Neural progenitor cell (in vitro differentiated cells): ENCODE results near the gene CREG1. TPM values are rescaled to one million over a fixed set of nuclear protein-coding genes. Genes with fewer than 3 reads are reported as not detected.

Experiments
- DNase-seq: peaks from one replicate; pipeline ENCODE4 v3.0.0-alpha.2; 2016; ENCODE audit warnings: low spot score
- H2AFZ ChIP-seq: fragments of 200-600 bp; sonication (generic); replicated peaks from 2 replicates; pipeline ENCODE4 v1.6.1; 2016; ENCODE audit warnings: antibody characterized with exemption
- H3F3A ChIP-seq: fragments of 200-600 bp; sonication (generic); 2 replicates; pipeline ENCODE4 v1.6.1; 2016; ENCODE audit warnings: antibody characterized with exemption, low read depth
- H3K27ac ChIP-seq: fragments of 200-600 bp; sonication (generic); 2 replicates; pipeline ENCODE4 v1.5.1; 2016; ENCODE audit warnings: mild to moderate bottlenecking
- H3K27me3 ChIP-seq: fragments of 200-600 bp; sonication (generic); 2 replicates; pipeline ENCODE4 v1.6.1; 2016; ENCODE audit warnings: mild to moderate bottlenecking, moderate library complexity
- H3K36me3 ChIP-seq: fragments of 200-600 bp; sonication (generic); 2 replicates; pipeline ENCODE4 v1.5.1; 2016
- H3K4me1 ChIP-seq: fragments of 200-600 bp; sonication (generic); 2 replicates; pipeline ENCODE4 v1.6.1; 2016; ENCODE audit warnings: mixed run types
- H3K4me2 ChIP-seq: fragments of 200-600 bp; sonication (generic); 2 replicates; pipeline ENCODE4 v1.6.1; 2016
- H3K4me3 ChIP-seq: fragments of 200-600 bp; sonication (generic); 2 replicates; pipeline ENCODE4 v1.5.1; 2016
- H3K79me2 ChIP-seq: fragments of 200-600 bp; sonication (generic); 2 replicates; pipeline ENCODE4 v1.6.1; 2016; ENCODE audit warnings: low read depth
- H3K9ac ChIP-seq: fragments of 200-600 bp; sonication (generic); 2 replicates; pipeline ENCODE4 v1.6.1; 2016
- H3K9me3 ChIP-seq: fragments of 200-600 bp; sonication (generic); 2 replicates; pipeline ENCODE4 v1.5.1; 2016; ENCODE audit warnings: low read depth
- H4K20me1 ChIP-seq: fragments of 200-600 bp; sonication (generic); 2 replicates; pipeline ENCODE4 v1.6.1; 2016; ENCODE audit warnings: low read depth
- H3K27ac Mint-ChIP-seq: 3 replicates; pipeline ENCODE4 v1.8.0; 2021; ENCODE audit warnings: mixed read lengths
- H3K27me3 Mint-ChIP-seq: 2 replicates; pipeline ENCODE4 v1.8.0; 2022; ENCODE audit warnings: low read depth, mild to moderate bottlenecking, inconsistent platforms, moderate library complexity, mixed read lengths; ENCODE audit not compliant: insufficient read depth
- H3K36me3 Mint-ChIP-seq: 3 replicates; pipeline ENCODE4 v1.8.0; 2021; ENCODE audit warnings: mixed read lengths
- H3K4me1 Mint-ChIP-seq: 3 replicates; pipeline ENCODE4 v1.8.0; 2021; ENCODE audit warnings: mixed read lengths
- H3K4me3 Mint-ChIP-seq: 3 replicates; pipeline ENCODE4 v1.8.0; 2021; ENCODE audit warnings: mild to moderate bottlenecking, moderate library complexity, mixed read lengths
- H3K9me3 Mint-ChIP-seq: 3 replicates; pipeline ENCODE4 v1.8.0; 2020; ENCODE audit warnings: mixed read lengths
- EZH2 ChIP-seq: fragments of 200-600 bp; sonication (generic); IDR thresholded peaks from 2 replicates; pipeline ENCODE4 v1.6.1; 2017; ENCODE audit warnings: antibody characterized with exemption, mild to moderate bottlenecking, moderate library complexity
- EZH2phosphoT487 ChIP-seq: fragments of 200-600 bp; sonication (generic); IDR thresholded peaks from 2 replicates; pipeline ENCODE4 v1.6.1; 2017; ENCODE audit warnings: antibody characterized with exemption
- total RNA-seq: library from RNA; depleted of rRNA; stranded (reverse); fragments of >200 nt; gene quantifications from 2 replicates; pipeline ENCODE4 v1.2.3, GENCODE V29; 2015; ENCODE audit warnings: low replicate concordance
- TF ChIP-seq, protein P1 (sequence below): fragments of 200-600 bp; sonication (generic); IDR thresholded peaks from 2 replicates; pipeline ENCODE4 v1.5.1; 2017; ENCODE audit warnings: antibody characterized with exemption, mild to moderate bottlenecking

The CREG1 gene
- total RNA-seq, 1 donor from 2014 or later, result 55.6 TPM

DNA sequence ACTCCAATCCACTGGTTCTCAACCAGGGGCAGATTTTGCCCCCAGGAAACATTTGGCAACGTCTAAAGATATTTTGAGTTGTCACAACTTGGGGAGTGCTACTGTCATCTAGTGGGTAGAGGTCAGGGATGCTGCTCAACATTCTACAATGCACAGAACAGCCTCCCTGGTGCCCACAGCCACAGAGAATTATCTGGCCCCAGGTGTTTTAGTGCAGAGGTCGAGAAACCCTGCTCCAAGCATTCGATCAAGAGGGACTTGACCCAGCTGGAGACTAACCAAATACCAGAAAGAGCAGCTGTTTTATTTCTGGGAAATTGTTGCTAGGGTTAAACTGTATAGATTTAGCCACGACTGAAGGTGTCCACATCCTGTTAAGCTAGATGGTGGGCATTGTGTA is 54.5 kb downstream of the CREG1 start:
- H3K4me3 ChIP-seq, result no peak overlapping the region
- H4K20me1 ChIP-seq, result no peaks in the 10 kb centered on the region
- no peak overlapping the region for H3K27ac Mint-ChIP-seq
- peaks cover 30% of the 10 kb centered on the region for H3K4me1 ChIP-seq
- no peaks in the 10 kb centered on the region for H3K9me3 Mint-ChIP-seq
- H3K9me3 ChIP-seq, result no peaks in the 10 kb centered on the region
- no peak for DNase-seq
- H2AFZ ChIP-seq, result no peak overlapping the region
- H3K79me2 ChIP-seq, result no peaks in the 10 kb centered on the region
- H3K9ac ChIP-seq, result no peak overlapping the region
- H3K27me3 ChIP-seq, result no peaks in the 10 kb centered on the region
- no peak overlapping the region for H3K4me2 ChIP-seq
- H3K36me3 Mint-ChIP-seq, result no peaks in the 10 kb centered on the region
- peaks cover 59% of the 10 kb centered on the region for H3K4me1 Mint-ChIP-seq
- H3K4me3 Mint-ChIP-seq, result no peak overlapping the region
- H3K27me3 Mint-ChIP-seq, result peaks cover 4% of the 10 kb centered on the region
- H3K27ac ChIP-seq, result no peak overlapping the region
- H3F3A ChIP-seq, result peaks cover 15% of the 10 kb centered on the region
- H3K36me3 ChIP-seq, result no peaks in the 10 kb centered on the region
- TF ChIP-seq, protein P1, sequence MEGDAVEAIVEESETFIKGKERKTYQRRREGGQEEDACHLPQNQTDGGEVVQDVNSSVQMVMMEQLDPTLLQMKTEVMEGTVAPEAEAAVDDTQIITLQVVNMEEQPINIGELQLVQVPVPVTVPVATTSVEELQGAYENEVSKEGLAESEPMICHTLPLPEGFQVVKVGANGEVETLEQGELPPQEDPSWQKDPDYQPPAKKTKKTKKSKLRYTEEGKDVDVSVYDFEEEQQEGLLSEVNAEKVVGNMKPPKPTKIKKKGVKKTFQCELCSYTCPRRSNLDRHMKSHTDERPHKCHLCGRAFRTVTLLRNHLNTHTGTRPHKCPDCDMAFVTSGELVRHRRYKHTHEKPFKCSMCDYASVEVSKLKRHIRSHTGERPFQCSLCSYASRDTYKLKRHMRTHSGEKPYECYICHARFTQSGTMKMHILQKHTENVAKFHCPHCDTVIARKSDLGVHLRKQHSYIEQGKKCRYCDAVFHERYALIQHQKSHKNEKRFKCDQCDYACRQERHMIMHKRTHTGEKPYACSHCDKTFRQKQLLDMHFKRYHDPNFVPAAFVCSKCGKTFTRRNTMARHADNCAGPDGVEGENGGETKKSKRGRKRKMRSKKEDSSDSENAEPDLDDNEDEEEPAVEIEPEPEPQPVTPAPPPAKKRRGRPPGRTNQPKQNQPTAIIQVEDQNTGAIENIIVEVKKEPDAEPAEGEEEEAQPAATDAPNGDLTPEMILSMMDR, result no peak
- TF ChIP-seq EZH2phosphoT487, result no peak
- no peak for TF ChIP-seq EZH2

DNA sequence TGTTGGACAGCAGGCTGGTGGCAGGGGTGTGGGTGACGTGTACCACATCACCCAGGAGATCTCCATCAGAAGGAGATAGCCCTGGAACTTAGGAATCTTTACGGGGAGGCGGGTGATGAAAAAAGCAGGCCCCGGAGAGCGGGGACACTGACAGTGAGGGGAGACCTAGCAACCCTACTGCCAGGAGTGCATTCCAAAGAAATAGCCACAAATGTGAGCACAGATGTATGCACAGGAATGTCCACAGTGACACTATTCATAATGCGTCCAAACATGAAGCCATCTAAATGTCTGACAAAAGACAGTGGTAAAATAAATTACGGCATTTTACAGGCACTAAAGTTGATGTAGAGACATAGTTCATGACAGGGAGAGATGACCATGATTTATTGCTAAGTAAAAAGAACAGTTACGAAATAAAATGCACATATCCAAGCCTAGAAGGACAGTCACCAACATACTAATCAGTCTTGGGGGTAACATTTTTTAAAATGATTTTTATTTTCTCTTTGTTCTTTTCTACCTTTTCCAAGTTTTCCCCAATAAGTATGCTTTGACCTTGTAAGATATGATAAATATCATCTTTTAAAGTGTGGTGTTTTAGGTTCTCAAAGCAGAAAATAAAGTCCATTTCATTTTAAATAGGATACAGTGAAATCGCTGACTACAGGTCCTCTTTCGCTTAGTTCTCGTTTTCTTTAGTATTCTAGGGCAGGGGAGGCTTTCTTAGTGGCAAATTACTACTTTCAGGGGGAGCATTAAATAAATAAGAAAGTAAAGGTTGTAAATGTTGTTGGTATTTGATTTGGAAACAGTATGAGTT is 56.6 kb downstream of the CREG1 start:
- no peaks in the 10 kb centered on the region for H3K79me2 ChIP-seq
- no peak overlapping the region for H2AFZ ChIP-seq
- H3K4me2 ChIP-seq, result no peak overlapping the region
- no peaks in the 10 kb centered on the region for H3K9me3 ChIP-seq
- DNase-seq, result no peak
- H3K27me3 ChIP-seq, result no peaks in the 10 kb centered on the region
- H3F3A ChIP-seq, result peaks cover 6% of the 10 kb centered on the region
- no peak overlapping the region for H3K4me3 ChIP-seq
- H3K9ac ChIP-seq, result no peak overlapping the region
- H3K36me3 ChIP-seq, result no peaks in the 10 kb centered on the region
- peak overlapping the region; percentile 82 for H3K27ac Mint-ChIP-seq
- no peaks in the 10 kb centered on the region for H3K36me3 Mint-ChIP-seq
- TF ChIP-seq EZH2 (no peak), EZH2phosphoT487 (no peak)
- TF ChIP-seq, protein P1, result no peak
- H3K27ac ChIP-seq, result no peak overlapping the region
- H3K4me3 Mint-ChIP-seq, result no peak overlapping the region
- peaks cover 4% of the 10 kb centered on the region for H3K27me3 Mint-ChIP-seq
- H3K9me3 Mint-ChIP-seq, result no peaks in the 10 kb centered on the region
- H3K4me1 Mint-ChIP-seq, result peaks cover 53% of the 10 kb centered on the region
- H4K20me1 ChIP-seq, result no peaks in the 10 kb centered on the region
- peaks cover 17% of the 10 kb centered on the region for H3K4me1 ChIP-seq

DNA sequence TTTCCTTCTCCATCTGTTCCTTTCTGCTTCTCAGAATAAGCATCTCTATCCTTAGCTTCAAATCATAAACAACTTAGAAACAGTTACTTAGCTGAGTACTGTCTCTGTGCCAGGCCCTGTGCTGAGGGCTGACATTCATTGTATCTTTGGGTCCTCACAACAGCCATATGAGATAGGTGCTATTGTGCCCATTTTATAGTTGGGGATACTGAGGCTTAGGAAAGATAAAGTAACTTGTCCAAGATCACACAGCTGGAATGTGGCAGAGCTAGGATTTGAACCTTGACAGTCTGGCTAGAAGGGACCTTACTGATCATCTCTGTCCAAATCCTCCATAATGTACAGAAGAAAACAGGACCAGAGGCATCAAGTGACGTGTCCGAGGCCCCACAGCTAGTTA is 60.2 kb downstream of the CREG1 start:
- H3K27ac Mint-ChIP-seq, result peak overlapping the region; percentile 93
- Histone ChIP-seq H3K27me3 (no peaks in the 10 kb centered on the region), H3K4me3 (no peak overlapping the region), H3K79me2 (no peaks in the 10 kb centered on the region), H3K9me3 (no peaks in the 10 kb centered on the region), H3F3A (peaks cover 41% of the 10 kb centered on the region), H2AFZ (no peak overlapping the region), H3K36me3 (no peaks in the 10 kb centered on the region), H4K20me1 (no peaks in the 10 kb centered on the region), H3K9ac (no peak overlapping the region), H3K27ac (no peak overlapping the region), H3K4me1 (peaks cover 33% of the 10 kb centered on the region), H3K4me2 (no peak overlapping the region)
- peak overlapping the region; percentile 65 for H3K4me3 Mint-ChIP-seq
- DNase-seq, result no peak
- H3K4me1 Mint-ChIP-seq, result peaks cover 64% of the 10 kb centered on the region
- TF ChIP-seq EZH2phosphoT487 (no peak), EZH2 (no peak)
- TF ChIP-seq, protein P1, result no peak
- H3K9me3 Mint-ChIP-seq, result no peaks in the 10 kb centered on the region
- H3K36me3 Mint-ChIP-seq, result no peaks in the 10 kb centered on the region
- H3K27me3 Mint-ChIP-seq, result peaks cover 8% of the 10 kb centered on the region
